ENCODE results near the gene IL5. TPM values are rescaled to one million over a fixed set of nuclear protein-coding genes. Genes with fewer than 3 reads are reported as not detected.
"Not testable (repeated sequence)": the region's sequence is repeated elsewhere in the genome, so short reads cannot be mapped to it uniquely, and the experiment has no call there.

Gene IL5
- total RNA-seq, 1 donor from 2014 or later = not detected

GRCh38 chr5:132557478-132558172, 14.3 kb upstream of the IL5 start:
- Mint-ChIP-seq H3K4me3 (ENCODE audit: unreplicated experiment) (peak overlapping the region; percentile 98), H3K9me3 (ENCODE audit: unreplicated experiment) (peaks cover 7% of the 10 kb centered on the region), H3K36me3 (ENCODE audit: unreplicated experiment) (no peaks in the 10 kb centered on the region), H3K27me3 (ENCODE audit: unreplicated experiment) (no peaks in the 10 kb centered on the region), H3K4me1 (ENCODE audit: low read depth, unreplicated experiment) (peaks cover 10% of the 10 kb centered on the region), H3K27ac (ENCODE audit: unreplicated experiment) (peak overlapping the region; percentile 94)
- TF ChIP-seq, protein P1, sequence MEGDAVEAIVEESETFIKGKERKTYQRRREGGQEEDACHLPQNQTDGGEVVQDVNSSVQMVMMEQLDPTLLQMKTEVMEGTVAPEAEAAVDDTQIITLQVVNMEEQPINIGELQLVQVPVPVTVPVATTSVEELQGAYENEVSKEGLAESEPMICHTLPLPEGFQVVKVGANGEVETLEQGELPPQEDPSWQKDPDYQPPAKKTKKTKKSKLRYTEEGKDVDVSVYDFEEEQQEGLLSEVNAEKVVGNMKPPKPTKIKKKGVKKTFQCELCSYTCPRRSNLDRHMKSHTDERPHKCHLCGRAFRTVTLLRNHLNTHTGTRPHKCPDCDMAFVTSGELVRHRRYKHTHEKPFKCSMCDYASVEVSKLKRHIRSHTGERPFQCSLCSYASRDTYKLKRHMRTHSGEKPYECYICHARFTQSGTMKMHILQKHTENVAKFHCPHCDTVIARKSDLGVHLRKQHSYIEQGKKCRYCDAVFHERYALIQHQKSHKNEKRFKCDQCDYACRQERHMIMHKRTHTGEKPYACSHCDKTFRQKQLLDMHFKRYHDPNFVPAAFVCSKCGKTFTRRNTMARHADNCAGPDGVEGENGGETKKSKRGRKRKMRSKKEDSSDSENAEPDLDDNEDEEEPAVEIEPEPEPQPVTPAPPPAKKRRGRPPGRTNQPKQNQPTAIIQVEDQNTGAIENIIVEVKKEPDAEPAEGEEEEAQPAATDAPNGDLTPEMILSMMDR (IDR thresholded peaks at IDR 0.05; ENCODE audit: partially characterized antibody, unreplicated experiment) = no peak
- peak; percentile 27 for DNase-seq

DNA sequence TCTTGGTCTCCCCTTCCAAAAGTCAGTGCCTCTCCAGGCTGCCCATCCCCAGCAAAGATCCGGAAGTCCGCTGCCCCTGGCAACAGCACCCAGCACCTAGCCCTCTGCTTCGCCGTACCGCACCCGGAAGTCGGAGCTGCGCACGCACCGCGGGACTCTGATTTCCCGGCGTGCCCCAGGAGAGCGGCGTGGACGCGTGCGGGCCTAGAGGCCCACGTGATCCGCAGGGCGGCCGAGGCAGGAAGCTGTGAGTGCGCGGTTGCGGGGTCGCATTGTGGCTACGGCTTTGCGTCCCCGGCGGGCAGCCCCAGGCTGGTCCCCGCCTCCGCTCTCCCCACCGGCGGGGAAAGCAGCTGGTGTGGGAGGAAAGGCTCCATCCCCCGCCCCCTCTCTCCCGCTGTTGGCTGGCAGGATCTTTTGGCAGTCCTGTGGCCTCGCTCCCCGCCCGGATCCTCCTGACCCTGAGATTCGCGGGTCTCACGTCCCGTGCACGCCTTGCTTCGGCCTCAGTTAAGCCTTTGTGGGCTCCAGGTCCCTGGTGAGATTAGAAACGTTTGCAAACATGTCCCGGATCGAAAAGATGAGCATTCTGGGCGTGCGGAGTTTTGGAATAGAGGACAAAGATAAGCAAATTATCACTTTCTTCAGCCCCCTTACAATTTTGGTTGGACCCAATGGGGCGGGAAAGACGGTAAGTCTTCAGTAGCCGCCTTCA, 13.6 kb upstream of the IL5 start, which contains the start of gene RAD50:
Gene RAD50, plus strand, starts transcription at position 215 of the 715 bp plus-strand sequence. Its CDS starts 348 bp downstream, at position 563.
- Mint-ChIP-seq H3K36me3 (ENCODE audit: unreplicated experiment) (no peaks in the 10 kb centered on the region), H3K9me3 (ENCODE audit: unreplicated experiment) (peaks cover 7% of the 10 kb centered on the region), H3K27ac (ENCODE audit: unreplicated experiment) (peak within 1 kb of the TSS; percentile 94), H3K27me3 (ENCODE audit: unreplicated experiment) (no peaks in the 10 kb centered on the region), H3K4me3 (ENCODE audit: unreplicated experiment) (peak within 1 kb of the TSS; percentile 98), H3K4me1 (ENCODE audit: low read depth, unreplicated experiment) (peaks cover 10% of the 10 kb centered on the region)
- DNase-seq = peak; percentile 96
- TF ChIP-seq, protein P1 (IDR thresholded peaks at IDR 0.05; ENCODE audit: partially characterized antibody, unreplicated experiment) = no peak

DNA sequence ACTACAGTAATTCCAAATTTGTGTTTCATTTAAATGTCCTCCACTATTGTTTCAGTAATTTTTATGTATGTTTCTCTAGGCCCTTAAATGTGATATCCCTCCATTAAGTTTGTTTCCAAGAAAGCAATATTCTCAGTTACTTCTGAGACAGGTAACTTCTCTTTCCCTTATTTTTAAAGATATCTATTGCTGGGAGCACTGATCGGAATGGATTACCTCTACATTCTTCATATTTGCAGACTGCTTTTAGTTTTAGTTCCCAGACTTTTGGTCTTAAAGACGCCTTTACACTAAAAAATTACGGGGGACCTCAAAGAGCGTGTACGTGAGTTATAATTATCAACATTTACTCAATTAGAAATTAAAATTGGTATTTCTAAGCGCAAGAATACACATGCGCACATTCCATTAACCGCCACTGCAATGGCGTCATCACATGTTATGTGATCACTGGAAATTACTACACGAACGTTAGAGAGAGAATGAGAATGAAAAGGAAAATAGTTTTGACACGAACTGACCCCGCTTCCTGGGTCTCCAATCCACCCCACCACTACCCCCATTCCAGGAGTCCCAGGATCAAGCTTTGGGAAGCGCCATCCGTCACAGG, 12.9 kb upstream of the IL5 start:
- TF ChIP-seq, protein P1 (IDR thresholded peaks at IDR 0.05; ENCODE audit: partially characterized antibody, unreplicated experiment) = no peak
- Mint-ChIP-seq H3K27me3 (ENCODE audit: unreplicated experiment) (no peaks in the 10 kb centered on the region), H3K4me1 (ENCODE audit: low read depth, unreplicated experiment) (peaks cover 10% of the 10 kb centered on the region), H3K27ac (ENCODE audit: unreplicated experiment) (peak overlapping the region; percentile 90), H3K36me3 (ENCODE audit: unreplicated experiment) (no peaks in the 10 kb centered on the region), H3K4me3 (ENCODE audit: unreplicated experiment) (peak overlapping the region; percentile 98), H3K9me3 (ENCODE audit: unreplicated experiment) (peaks cover 7% of the 10 kb centered on the region)
- DNase-seq = no peak

- Mint-ChIP-seq H3K36me3 (ENCODE audit: unreplicated experiment) (no peaks in the 10 kb centered on the region), H3K4me1 (ENCODE audit: low read depth, unreplicated experiment) (no peaks in the 10 kb centered on the region), H3K9me3 (ENCODE audit: unreplicated experiment) (no peaks in the 10 kb centered on the region), H3K27me3 (ENCODE audit: unreplicated experiment) (peaks cover 2% of the 10 kb centered on the region), H3K4me3 (ENCODE audit: unreplicated experiment) (no peak overlapping the region), H3K27ac (ENCODE audit: unreplicated experiment) (no peak overlapping the region)
- no peak for DNase-seq
- TF ChIP-seq, protein P1 (IDR thresholded peaks at IDR 0.05; ENCODE audit: partially characterized antibody, unreplicated experiment) = no peak
These were observed 6.3 kb upstream of the IL5 start for GRCh38 chr5:132549576-132549975.

DNA sequence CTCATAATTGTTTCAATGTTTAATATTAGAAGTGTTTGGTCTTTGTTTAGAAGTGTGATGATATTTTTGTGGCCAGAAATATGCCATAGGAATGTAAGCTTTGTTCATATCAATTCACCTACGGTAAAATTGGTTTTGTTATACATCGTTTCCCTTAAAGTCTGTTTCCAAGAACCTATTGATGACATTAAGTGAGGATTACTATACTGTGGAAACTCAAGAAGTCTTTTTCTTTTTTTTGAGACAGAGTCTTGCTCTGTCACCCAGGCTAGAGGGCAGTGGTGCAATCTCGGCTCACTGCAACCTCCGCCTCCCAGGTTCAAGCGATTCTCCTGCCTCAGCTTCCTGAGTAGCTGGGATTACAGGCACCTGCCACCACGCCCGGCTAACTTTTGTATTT, 5.5 kb upstream of the IL5 start:
- not testable (repeated sequence) for H3K4me1 Mint-ChIP-seq (ENCODE audit: low read depth, unreplicated experiment); H3K36me3 Mint-ChIP-seq (ENCODE audit: unreplicated experiment); H3K4me3 Mint-ChIP-seq (ENCODE audit: unreplicated experiment); H3K27ac Mint-ChIP-seq (ENCODE audit: unreplicated experiment); DNase-seq; H3K27me3 Mint-ChIP-seq (ENCODE audit: unreplicated experiment); H3K9me3 Mint-ChIP-seq (ENCODE audit: unreplicated experiment)
